ENCODE data around the gene PTPRD.

PTPRD gene

GRCh38 chr9:10172476-10172875, 440.3 kb downstream of the PTPRD start:
- DNase-seq (ENCODE audit: low spot score) = no peak

- DNase-seq (ENCODE audit: low spot score) = no peak
These were observed 444.6 kb downstream of the PTPRD start for GRCh38 chr9:10168241-10168640.

- no peak for DNase-seq (ENCODE audit: low spot score)
These were observed 464.0 kb downstream of the PTPRD start for GRCh38 chr9:10148796-10149195.

GRCh38 chr9:10146517-10147331, 466.1 kb downstream of the PTPRD start:
- DNase-seq (ENCODE audit: low spot score) = no peak

DNA sequence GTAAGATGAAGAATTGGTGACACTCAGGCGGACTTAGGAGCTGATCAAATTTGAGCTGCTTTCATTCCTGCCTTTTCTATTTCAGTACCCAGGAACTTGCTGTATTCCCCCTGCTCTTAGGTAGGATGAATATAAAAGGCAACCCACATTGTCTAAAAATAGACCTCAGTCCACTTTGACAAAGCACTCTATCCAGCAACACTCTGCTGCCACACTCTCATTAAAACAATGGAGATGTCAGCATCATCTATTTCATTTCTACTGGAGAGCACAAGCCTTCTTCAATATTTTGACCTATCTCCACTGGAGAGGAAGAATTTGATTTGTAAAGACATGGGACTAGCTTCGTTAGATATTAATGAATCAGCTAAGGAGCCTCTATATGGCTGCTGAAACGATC, 468.4 kb downstream of the PTPRD start:
- no peak for DNase-seq (ENCODE audit: low spot score)

DNA sequence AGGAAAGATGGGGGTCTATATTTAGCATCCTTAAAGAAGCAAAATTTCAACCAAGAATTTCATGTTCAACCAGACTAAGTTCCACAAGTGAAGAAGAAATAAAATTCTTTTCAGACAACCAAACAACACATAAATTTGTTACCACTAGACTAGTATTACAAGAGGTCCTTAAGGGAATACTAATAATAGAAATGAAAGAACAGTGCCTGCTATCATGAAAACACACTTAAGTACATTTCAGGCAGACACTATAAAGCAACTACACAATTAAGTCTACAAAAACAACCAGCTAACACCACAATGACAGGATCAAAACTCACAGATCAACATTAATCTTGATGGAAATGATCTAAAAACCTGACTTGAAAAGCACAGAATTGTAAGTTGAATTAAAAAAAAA, 477.2 kb downstream of the PTPRD start:
- no peak for DNase-seq (ENCODE audit: low spot score)

DNA sequence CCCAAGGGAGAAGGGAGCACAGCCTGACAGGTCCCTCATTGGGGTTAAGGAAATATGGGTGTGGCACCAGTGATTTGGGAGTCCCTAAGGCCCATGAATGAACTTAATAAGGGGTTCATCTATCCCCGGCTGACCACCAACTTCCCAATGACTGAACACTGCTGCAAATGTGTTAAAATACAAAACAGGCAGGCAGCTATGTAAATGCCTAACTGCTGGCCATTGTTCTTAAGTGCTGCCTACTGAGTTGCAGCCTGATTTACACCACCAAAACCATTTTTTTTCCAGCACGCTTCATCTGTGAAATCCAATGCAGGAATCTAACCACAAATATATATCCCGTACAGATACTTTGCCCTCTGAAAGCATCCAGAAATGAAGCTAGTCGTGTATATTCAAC, 478.5 kb downstream of the PTPRD start:
- DNase-seq (ENCODE audit: low spot score) = no peak

- DNase-seq (ENCODE audit: low spot score) = no peak
These were observed 482.6 kb downstream of the PTPRD start for GRCh38 chr9:10130061-10130675.

DNA sequence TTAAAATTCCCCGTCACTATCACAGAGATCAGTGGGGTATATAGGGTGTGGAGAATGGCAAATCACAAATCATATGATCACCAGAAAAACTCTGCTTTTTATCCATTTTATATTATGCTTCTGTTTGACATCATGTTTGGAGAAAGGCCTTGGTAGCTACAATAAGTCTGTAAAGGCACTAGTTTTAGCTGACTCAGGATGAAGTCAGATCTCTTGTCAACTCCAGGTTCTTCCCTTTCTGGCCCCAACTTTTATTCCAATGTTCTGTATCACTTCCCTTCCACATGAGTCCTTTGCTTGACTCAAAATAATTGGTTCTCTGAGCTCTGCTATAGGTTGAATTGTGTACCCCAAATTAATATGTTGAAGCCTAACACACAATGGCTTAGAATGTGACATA, 484.9 kb downstream of the PTPRD start:
- DNase-seq (ENCODE audit: low spot score) = no peak

DNA sequence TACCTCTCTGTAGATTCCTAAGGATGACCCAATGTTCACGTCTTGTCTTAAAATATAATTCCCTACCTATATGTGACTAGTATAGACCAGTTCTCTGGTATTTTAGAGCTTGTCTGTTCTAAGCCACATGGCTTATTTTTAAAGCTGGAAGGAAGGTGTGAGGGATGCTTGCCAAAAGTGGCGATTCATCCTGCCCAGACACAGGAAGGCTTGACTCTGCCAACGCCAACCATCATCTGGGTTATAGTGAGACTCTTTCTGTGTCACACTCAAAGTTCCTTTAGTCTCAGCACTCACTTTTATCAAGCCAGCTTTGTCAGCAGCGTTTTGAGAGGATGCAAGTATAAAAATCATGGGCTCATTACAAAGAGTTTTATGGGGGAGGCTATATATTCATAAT, 500.0 kb downstream of the PTPRD start:
- DNase-seq (ENCODE audit: low spot score) = no peak

DNA sequence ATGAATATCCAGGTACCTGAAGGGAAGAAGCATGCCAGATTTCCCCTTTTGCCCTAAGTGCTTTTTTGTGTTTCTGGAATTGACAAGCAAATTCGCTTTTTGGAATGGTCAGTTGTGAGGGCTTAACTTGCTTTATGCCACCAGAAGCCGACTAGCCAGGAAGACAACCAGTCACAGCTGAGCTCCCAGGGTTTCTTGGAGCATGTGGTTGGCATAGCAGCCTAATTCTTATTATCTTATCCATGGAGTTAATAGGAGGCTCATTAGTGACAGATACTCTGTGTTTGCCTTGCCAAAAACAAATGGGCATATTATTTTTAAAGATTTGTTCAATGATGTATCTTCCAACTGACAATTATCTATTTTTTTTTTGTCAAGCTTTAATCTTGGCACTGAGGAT, 500.7 kb downstream of the PTPRD start:
- DNase-seq (ENCODE audit: low spot score) = no peak

DNA sequence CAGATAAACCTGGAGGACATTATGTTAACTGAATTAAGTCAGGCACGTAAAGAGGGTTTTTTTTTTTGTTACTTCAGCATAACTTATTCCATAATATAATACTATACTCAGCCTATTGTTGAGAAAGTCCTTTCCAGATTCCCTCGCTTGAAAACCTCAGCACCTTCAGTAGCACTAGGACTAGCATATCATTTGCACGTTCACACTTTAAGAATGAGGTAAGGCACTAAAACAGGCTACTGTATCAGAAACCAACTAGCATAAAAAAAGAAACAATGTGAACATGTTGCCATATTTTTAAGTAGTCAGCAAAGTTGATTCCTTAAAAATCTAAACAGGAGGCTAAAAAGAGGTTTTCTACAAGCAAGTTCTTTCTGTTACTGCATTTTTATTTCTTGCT, 504.0 kb downstream of the PTPRD start:
- DNase-seq (ENCODE audit: low spot score) = no peak

DNA sequence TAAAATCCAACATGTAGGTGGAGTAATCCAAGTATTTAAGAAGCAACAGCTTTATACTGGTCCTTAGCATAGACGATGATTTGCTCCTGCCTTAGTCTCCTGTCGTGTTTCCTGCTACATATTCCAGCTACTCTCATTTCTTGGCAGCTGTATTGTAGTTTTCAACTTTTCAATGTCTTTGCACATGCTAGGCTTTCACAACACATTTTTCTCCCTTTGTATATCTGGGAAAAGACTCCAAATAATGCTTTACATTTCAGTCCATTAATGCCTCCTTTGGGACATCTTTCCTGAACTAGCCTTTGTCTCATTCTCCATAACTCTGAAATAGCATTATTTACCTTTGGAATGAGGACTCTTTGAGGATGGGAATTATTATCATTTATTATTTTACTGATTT, 508.0 kb downstream of the PTPRD start:
- DNase-seq (ENCODE audit: low spot score) = no peak

DNA sequence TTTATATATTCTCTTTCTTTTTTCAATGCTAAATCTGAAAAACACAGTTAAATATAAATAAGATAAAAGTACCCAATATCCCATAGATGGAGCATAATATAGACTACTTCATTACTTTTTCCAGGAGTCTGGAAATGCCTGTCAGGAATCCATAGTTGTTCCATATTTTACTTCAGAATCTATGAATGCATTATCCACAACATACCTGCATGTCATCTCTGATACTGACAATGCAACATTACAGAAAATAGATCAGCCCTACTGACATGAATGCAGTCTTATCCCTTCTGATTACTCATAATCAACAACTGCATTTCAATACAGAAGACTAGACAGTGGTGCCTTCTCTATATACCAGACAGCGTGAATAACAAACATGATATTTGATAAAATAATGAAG, 517.6 kb downstream of the PTPRD start:
- DNase-seq (ENCODE audit: low spot score) = no peak

- DNase-seq (ENCODE audit: low spot score) = no peak
These were observed 518.2 kb downstream of the PTPRD start for GRCh38 chr9:10094563-10094962.

GRCh38 chr9:10080012-10080411, 532.8 kb downstream of the PTPRD start:
- no peak for DNase-seq (ENCODE audit: low spot score)

DNA sequence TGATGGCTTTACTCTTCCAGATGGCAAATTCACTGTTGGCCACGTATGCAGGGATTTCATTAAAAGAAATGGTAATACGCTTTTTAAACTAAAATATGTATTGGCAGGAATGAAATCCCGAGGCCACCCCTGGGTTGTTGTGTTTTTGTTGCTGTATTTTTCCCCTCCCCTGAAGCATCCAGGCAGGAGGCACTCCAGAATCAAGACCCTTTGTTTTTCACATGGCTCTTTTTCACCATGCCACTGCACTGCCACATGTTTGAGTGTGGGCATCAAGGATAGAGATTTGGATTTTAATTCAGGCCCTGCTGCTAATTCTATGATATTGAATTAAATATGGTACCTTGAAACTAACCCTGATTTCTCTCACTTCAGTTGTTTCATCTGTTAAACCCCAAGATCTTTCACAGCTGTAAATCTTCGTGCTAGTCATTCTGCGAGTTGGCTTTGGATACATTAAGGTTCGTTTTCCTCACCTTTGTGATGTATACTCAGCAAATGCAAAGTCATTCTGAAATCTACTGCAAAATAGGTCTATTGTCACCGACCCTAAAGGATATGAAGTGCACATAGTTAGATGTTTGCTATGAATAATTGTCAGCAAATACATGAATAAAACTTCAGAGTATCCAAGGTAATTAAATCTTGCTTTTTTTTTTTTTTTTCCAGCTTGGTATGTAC, 533.4 kb downstream of the PTPRD start:
- DNase-seq (ENCODE audit: low spot score) = no peak

- DNase-seq (ENCODE audit: low spot score) = no peak
These were observed 541.2 kb downstream of the PTPRD start for GRCh38 chr9:10071579-10071978.

DNA sequence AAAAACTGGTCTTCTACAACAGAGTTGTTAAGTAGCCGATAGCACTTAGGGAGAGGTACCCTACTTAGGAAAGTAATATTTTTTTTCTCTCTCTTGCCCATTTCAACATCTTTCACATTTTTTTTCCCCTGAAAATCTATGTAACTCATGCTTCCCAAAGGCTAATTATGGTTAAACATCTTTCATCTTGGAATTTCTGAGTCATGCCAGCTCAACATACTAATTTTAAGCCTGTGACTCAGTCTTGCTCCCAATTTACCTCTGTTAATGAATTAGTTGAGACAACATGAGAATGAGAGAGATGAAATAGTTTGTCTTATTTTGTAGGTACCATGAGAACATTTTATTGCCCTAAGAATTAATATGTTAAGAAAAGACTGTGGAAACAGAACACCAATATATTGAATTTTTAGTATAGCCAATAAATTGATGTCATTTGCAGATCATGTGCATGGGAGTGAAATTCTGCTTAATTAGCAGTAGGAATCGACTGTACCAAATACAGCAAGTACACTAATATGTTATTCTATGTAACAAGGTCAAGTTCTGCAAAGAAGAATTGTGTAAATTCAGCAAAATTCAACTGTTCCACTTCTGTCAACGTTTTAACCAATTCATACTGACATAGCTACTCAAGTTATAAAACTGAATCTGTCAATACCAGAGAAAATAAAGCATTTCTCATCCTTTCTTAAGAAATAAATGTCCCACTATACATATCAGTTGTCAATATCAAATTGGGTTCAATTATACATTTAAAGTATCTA, 550.0 kb downstream of the PTPRD start:
- DNase-seq (ENCODE audit: low spot score) = no peak

DNA sequence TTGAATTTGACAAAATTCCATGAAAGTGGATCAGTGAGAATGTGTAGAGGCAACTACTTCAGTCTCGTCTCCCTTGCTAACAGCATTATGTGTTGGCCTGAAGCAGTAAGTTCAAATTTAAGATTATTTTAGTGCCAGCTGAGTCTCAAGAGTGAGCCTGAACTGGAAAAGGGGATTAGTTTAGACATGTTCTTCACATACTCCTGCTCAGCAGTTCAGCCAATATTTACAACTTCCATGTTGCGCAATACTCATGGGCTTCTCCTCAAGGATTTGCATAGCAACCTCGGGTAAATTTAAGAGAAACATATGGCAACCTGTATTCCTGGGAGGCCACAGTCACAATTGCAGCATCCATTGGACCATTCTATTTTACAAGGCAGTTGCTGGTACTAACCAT, 553.8 kb downstream of the PTPRD start:
- no peak for DNase-seq (ENCODE audit: low spot score)

DNA sequence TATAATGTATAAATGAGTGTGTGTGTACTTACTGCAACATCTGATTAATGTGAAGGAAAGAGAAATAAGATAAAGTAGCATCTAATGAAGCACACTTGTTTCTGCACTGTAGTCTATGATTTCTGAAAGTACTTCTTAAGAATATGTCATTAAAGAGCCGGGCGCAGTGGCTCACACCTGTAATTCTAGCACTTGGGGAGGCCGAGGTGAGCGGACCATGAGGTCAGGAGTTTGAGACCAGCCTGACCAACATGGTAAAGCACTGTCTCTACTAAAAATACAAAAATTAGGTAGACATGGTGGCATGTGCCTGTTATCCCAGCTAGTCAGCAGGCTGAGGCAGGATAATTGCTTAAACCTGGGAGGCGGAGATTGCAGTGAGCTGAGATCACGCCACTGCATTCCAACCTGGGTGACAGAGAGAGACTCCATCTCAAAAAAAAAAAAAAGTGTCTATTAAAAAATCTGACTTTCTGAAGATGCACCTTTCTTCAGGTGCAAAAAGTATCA, 556.9 kb downstream of the PTPRD start:
- DNase-seq (ENCODE audit: low spot score) = no peak

GRCh38 chr9:10054456-10054855, 558.3 kb downstream of the PTPRD start:
- DNase-seq (ENCODE audit: low spot score) = no peak
